Brain microvascular endothelial cell (primary cell): ENCODE data around the gene PDE11A.

Experiments
- DNase-seq: peaks from one replicate; pipeline ENCODE4 v3.0.0-alpha.2; 2020
- H3K27ac ChIP-seq: fragments of 250-450 bp; sonication (Bioruptor Pico); 2 replicates; pipeline ENCODE4 v1.5.1; 2020; ENCODE audit warnings: mild to moderate bottlenecking, moderate library complexity
- H3K27me3 ChIP-seq: fragments of 250-450 bp; sonication (Bioruptor Pico); replicated peaks from 2 replicates; pipeline ENCODE4 v1.5.1; 2020; ENCODE audit warnings: mild to moderate bottlenecking
- H3K36me3 ChIP-seq: fragments of 250-450 bp; sonication (Bioruptor Pico); replicated peaks from 2 replicates; pipeline ENCODE4 v1.5.1; 2020; ENCODE audit warnings: mild to moderate bottlenecking
- H3K4me3 ChIP-seq: 2 replicates; pipeline ENCODE4 v1.5.1; 2011; ENCODE audit warnings: low read depth, mild to moderate bottlenecking, control low read depth, low read length, moderate library complexity
- in situ Hi-C: cut with HindIII; loops from 2 replicates; pipeline ENCODE4 v1.10.0; 2017; ENCODE audit warnings: low sequenced_read_pairs, low pct_ligation_motif_present
- TF ChIP-seq, protein P1 (sequence below): IDR thresholded peaks from 2 replicates; pipeline ENCODE4 v1.5.1; 2011; ENCODE audit warnings: low read depth, mild to moderate bottlenecking, moderate library complexity, low read length, control low read depth, inconsistent platforms; ENCODE audit errors: missing control alignments

The PDE11A gene

DNA sequence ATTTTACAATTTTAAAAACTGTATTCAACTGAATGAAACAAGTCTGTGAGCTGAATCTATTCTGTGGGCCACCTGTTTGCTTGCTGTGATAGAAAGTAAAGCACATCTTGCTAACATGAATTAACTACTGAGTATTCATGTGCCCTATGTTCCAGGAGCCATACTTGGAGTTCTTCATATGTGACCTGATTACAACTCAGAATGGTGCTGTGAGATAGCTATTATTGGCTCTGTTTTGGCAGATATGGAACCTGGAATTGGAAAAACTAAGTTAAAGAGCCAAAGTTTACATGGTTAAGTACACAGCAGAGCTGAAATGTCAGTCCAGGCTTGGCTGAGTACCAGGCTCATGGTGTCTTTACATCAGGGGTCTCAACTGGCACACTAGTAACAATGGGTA, 426.3 kb downstream of the PDE11A start:
- no peak for DNase-seq
- Histone ChIP-seq H3K36me3 (no peaks in the 10 kb centered on the region), H3K27me3 (no peaks in the 10 kb centered on the region), H3K27ac (no peak overlapping the region), H3K4me3 (no peak overlapping the region)
- in situ Hi-C loops = no loop called here
- TF ChIP-seq, protein P1, sequence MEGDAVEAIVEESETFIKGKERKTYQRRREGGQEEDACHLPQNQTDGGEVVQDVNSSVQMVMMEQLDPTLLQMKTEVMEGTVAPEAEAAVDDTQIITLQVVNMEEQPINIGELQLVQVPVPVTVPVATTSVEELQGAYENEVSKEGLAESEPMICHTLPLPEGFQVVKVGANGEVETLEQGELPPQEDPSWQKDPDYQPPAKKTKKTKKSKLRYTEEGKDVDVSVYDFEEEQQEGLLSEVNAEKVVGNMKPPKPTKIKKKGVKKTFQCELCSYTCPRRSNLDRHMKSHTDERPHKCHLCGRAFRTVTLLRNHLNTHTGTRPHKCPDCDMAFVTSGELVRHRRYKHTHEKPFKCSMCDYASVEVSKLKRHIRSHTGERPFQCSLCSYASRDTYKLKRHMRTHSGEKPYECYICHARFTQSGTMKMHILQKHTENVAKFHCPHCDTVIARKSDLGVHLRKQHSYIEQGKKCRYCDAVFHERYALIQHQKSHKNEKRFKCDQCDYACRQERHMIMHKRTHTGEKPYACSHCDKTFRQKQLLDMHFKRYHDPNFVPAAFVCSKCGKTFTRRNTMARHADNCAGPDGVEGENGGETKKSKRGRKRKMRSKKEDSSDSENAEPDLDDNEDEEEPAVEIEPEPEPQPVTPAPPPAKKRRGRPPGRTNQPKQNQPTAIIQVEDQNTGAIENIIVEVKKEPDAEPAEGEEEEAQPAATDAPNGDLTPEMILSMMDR = no peak

DNA sequence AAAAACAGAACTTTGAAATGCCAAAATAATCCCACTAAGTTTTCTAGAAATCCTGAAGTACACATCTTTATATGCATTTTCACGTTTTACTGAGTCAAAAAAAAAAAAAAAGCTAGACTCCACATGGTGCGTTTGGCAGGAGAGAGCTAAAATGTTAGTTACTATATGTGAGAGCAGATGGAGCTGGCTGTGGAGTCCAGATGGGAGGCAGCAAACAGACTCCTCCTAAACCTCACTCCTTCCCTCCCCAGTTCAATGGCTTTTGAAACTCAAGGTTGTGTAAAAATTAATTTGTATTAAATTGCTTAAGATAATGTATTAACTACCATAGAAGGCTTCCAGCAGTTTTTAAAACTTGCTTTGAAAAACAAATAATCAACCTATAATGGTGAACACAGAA, 431.2 kb downstream of the PDE11A start:
- Histone ChIP-seq H3K27me3 (no peaks in the 10 kb centered on the region), H3K36me3 (no peaks in the 10 kb centered on the region), H3K27ac (no peak overlapping the region), H3K4me3 (no peak overlapping the region)
- in situ Hi-C loops = no loop called here
- TF ChIP-seq, protein P1 = no peak
- no peak for DNase-seq

- H3K27me3 ChIP-seq = no peaks in the 10 kb centered on the region
- no peak for DNase-seq
- no peak overlapping the region for H3K4me3 ChIP-seq
- in situ Hi-C loops = no loop called here
- no peak overlapping the region for H3K27ac ChIP-seq
- no peaks in the 10 kb centered on the region for H3K36me3 ChIP-seq
- TF ChIP-seq, protein P1 = no peak
These were observed 432.2 kb downstream of the PDE11A start for GRCh38 chr2:177640423-177640822.

GRCh38 chr2:177639262-177639914, 433.2 kb downstream of the PDE11A start:
- Histone ChIP-seq H3K36me3 (no peaks in the 10 kb centered on the region), H3K27me3 (no peaks in the 10 kb centered on the region), H3K27ac (no peak overlapping the region), H3K4me3 (no peak overlapping the region)
- DNase-seq = no peak
- TF ChIP-seq, protein P1 = no peak
- in situ Hi-C loops = no loop called here

DNA sequence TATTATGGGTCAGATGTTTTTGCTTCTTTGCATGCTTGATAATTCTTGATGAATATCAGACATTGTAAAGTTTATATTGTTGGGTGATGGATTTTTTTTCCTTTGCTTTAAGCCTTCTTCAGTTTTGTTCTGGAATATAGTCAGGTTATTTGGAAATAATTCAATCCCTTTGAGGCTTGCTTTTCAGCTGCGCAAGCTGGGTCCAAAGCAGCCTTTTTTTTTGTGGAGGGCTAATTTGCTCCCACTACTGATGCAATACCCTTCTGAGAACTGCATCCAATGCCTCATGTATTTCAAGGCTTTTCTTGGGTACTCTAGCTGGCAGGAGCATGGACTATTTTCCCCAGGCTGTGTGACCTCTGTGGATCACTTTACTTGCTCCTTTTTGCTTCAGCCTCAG, 434.1 kb downstream of the PDE11A start:
- H3K27ac ChIP-seq = no peak overlapping the region
- no peak for DNase-seq
- TF ChIP-seq, protein P1 = no peak
- H3K27me3 ChIP-seq = no peaks in the 10 kb centered on the region
- no peaks in the 10 kb centered on the region for H3K36me3 ChIP-seq
- in situ Hi-C loops = no loop called here
- no peak overlapping the region for H3K4me3 ChIP-seq

GRCh38 chr2:177636672-177637071, 435.9 kb downstream of the PDE11A start:
- TF ChIP-seq, protein P1 = no peak
- in situ Hi-C loops = no loop called here
- no peak for DNase-seq

More at GRCh38 chr2:177636672-177637071, 435.9 kb downstream of the PDE11A start:
- no peak overlapping the region for H3K4me3 ChIP-seq
- H3K27me3 ChIP-seq = no peaks in the 10 kb centered on the region
- H3K27ac ChIP-seq = no peak overlapping the region
- no peaks in the 10 kb centered on the region for H3K36me3 ChIP-seq
